ENCODE measurements around the gene MYCBPAP.
"Not testable (repeated sequence)": the region's sequence is repeated elsewhere in the genome, so short reads cannot be mapped to it uniquely, and the experiment has no call there.

The MYCBPAP gene

DNA sequence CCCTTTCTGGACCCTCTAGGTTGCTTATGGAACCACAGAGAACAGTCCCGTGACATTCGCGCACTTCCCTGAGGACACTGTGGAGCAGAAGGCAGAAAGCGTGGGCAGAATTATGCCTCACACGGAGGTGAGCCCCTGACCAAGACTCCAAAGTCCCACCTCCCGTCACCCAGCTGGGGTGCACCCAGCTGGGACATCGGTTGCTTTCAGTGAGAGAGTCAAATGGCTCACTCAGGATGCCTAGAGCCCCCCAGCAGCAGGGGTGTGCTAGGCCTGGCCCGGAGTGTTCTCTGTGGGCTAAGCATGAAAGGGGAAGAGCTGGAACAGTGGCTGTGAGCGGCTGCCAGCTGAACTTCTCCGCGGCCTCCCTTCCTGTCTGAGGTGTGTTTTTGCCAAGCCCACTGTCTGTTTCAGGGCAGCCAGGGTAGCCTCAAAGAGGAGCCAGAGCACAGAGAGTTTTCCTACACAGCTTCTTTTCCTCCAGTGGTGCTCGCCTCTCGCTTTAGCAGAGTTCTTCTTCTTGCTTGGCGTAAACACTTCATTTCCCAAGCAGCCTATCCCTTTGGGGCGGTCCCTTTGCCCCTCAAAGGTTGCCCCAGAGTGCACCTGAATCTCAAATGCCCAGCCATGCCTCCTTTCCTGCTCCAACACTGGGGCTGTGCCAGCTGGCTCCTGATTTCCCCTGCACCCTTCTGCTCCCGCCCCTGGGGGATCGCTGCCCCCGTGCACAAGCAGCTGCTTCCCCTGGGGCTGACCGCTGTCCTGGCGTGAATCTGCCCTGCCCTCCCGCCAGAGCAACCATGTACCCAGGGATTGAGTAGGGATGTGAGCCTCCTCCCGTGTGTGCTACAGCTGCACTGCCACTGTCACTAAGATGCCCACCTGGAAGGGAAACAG lies 37.0 kb upstream of the MYCBPAP start:
- no peak for DNase-seq (ENCODE audit: low spot score)

DNA sequence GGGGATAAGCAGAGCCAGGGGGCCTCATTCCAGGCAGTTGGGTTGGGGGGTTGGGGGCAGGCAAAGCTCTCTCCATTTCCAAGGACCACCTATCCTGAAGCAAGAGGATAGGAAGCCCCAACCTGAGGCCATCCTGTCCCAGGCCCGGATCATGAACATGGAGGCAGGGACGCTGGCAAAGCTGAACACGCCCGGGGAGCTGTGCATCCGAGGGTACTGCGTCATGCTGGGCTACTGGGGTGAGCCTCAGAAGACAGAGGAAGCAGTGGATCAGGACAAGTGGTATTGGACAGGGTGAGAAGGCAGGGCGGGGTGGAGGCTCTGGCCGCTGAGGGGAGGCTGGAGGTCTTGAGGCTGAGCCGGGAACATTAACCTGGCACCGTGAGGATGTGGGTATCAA lies 36.0 kb upstream of the MYCBPAP start:
- DNase-seq (ENCODE audit: low spot score) = no peak

DNA sequence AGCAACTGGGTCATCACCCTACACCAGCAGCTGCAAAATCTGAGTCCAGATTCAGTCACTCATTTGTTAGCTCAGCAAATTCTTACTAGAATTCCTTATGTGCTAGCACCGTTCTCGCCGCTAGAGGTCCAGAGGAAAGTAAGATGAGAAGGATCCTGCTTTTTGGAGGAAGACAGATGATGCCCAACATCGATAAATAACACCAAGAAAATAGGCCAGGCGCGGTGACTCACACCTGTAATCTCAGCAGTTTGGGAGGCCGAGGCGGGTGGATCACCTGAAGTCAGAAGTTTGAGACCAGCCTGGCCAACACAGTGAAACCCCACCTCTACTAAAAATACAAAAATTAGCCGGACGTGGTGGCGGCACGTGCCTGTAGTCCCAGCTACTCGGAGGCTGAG lies 35.5 kb upstream of the MYCBPAP start:
- DNase-seq (ENCODE audit: low spot score) = not testable (repeated sequence)

DNA sequence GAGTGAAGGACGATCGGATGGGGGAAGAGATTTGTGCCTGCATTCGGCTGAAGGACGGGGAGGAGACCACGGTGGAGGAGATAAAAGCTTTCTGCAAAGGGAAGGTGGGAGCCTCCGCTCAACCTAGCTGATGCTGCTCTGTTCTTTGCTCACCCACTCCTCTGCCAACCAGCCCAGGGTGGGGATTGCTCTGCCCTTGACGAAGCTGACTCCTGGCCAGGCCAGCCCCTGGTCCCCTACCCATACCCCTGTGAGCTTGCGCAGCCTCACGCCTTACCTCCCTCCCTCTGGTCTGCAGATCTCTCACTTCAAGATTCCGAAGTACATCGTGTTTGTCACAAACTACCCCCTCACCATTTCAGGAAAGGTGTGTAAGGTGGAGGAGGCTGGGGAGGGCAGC lies 34.3 kb upstream of the MYCBPAP start:
- DNase-seq (ENCODE audit: low spot score) = no peak

DNA sequence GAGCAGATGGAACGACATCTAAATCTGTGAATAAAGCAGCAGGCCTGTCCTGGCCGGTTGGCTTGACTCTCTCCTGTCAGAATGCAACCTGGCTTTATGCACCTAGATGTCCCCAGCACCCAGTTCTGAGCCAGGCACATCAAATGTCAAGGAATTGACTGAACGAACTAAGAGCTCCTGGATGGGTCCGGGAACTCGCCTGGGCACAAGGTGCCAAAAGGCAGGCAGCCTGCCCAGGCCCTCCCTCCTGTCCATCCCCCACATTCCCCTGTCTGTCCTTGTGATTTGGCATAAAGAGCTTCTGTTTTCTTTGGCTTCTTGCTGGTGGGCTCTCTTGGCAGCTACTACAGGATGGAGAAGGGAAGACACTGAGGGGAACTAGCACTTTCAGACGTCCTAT lies 33.7 kb upstream of the MYCBPAP start:
- DNase-seq (ENCODE audit: low spot score) = no peak

DNA sequence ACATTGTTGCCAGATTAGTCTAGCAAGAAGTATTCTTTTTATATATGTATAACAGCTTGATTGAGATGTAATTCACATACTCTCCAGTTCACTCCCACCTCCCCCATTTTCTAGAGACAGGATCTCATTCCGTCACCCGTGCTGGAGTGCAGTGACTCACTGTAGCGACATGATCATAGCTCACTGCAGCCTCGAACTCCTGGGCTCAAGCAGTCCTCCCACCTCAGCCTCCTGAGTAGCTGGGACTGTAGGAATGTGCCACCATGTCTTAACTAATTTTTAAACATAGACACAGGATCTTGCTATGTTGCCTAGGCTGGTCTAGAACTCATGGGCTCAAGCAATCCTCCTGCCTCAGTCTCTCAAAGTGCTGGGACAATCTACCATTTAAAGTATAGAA lies 32.9 kb upstream of the MYCBPAP start:
- no peak for DNase-seq (ENCODE audit: low spot score)

DNA sequence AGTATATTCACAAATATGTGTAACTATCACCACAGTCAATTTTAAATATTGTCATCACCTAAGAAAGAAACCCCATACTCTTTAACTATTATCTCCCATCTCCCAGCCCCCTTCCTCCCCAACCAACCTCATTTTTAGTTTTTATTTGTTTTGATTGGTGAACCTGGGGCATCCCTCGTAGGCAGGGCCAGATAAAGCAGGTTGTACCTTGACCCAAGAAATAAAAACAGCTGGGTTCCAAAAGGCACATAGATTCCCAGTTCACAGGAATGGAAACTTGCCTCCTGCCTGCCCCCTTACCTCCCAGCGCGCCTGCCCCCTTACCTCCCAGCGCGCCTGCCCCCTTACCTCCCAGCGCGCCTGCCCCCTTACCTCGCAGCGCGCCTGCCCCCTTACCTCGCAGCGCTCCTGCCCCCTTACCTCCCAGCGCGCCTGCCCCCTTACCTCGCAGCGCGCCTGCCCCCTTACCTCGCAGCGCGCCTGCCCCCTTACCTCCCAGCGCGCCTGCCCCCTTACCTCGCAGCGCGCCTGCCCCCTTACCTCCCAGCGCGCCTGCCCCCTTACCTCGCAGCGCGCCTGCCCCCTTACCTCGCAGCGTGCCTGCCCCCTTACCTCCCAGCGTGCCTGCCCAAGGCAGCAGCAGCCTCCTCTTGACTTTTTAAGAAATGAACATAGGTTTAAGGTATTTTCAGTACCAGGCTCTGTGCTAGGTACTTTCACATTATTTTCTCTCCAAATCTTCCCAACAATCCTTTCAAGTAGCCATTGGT lies 32.3 kb upstream of the MYCBPAP start:
- not testable (repeated sequence) for DNase-seq (ENCODE audit: low spot score)

DNA sequence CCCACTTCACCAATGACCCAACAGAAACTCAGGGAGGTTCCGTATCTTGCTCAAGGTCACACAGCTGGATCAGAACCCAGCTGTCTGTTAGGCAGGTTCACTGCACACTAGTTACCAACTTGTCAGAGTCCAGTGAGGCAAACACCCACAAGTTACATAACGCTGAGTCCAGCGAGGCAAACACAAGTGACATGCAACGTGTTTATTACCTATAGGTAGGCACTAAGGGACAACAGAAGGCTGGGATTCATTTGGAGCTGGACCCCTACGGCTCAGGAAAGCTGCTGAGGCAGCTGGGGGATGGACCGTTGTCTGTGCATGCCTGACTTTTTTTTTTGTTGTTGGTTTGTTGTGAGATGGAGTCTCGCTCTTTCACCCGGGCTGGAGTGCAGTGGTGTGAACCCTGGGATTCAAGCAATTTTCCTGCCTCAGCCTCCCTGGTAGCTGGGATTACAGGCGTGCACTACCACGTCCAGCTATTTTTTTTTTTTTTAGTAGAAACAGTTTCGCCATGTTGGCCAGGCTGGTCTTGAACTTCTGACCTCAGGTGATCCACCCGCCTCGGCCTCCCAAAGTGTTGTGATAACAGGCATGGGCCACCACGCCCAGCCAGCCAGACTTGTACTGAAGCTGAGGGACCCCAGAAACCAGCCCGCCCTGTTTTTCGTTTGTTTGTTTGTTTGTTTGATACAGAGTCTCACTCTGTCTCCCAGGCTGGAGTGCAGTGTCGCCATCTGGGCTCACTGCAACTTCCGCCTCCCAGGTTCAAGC lies 31.5 kb upstream of the MYCBPAP start:
- no peak for DNase-seq (ENCODE audit: low spot score)

DNA sequence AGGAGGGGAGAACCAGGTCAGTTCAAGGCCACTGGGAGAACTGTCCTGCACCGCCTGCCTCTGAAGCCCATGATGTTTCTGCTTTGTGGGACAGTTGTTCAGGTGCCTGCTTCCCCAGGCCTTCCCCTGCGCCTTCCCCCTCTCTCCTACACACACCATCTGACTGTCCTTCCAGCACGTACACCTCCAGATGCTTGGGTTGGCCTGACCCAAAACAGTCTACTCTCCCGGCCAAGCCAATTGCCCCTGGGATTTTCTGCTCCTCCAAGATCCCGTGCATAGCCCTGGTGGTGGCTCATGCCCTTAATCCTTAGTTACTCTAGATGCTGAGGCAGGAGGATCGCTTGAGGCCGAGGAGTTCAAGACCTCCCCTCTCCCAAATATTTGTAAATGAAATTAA lies 30.3 kb upstream of the MYCBPAP start:
- DNase-seq (ENCODE audit: low spot score) = no peak

DNA sequence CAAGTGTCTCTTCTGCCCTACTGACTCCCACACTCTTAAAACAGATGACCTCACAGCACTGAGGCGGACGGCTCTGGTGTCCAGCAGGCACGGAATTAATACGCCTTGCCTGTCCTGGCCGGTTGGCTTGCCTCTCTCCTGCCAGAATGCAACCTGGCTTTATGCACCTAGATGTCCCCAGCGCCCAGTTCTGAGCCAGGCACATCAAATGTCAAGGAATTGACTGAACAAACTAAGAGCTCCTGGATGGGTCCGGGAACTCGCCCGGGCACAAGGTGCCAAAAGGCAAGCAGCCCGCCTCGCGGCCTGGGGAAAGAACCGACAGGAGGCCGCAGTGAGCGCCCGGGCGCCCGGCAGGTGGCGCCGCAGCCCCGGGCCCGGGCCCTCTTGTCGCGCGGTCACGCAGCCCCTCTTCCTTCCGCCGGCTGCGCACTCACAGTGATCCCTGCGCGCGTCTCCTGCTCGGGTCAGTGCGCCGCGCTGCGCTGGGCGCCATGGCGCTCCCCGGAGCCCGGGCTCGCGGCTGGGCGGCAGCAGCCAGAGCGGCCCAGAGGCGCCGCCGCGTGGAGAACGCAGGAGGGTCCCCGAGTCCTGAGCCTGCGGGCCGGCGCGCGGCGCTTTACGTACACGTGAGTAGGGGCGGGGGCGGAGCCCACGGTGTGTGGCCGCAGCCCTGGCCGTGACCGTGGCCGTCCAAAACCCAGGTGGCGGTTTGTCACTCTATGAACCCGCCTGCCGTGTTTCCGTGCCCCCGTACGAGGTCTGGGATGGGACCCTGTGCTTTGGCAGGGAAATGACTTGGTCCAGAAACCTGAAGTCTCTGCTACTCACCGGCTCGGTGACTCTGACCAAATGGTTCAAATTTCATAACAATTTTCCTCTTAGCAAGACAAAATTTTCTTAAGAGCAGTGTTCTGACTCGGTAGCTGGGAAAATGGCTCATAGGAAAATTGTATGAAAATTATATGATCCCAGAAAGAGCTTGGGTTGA lies 29.6 kb upstream of the MYCBPAP start, which contains the start of gene RSAD1:
Gene RSAD1 (plus strand): TSS at position 470 of the 991 bp plus-strand sequence. CDS start 25 bp downstream, at position 495.
- DNase-seq (ENCODE audit: low spot score) = peak; percentile 86

DNA sequence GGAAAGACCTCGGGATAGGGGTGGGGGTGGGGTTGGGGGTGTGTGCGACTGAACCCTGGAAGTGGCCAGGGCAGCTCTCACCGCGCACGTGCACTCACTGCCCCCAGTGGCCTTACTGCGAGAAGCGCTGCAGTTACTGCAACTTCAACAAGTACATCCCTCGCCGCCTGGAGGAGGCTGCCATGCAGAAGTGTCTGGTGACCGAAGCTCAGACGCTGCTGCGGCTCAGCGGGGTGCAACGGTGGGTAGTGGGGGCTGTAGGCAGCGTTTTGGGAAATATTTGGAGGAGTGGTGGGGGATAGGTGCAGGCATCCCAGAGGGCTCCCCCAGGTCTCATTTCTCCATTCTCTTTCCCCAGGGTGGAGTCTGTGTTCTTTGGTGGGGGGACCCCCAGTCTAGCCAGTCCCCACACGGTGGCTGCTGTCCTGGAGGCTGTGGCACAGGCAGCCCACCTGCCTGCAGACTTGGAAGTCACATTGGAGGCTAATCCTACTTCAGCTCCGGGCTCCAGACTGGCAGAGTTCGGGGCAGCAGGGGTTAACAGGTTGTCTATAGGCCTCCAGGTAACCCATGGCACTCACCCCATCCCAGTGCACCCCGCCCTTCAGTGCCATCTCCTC lies 28.6 kb upstream of the MYCBPAP start:
- DNase-seq (ENCODE audit: low spot score) = peak; percentile 90

DNA sequence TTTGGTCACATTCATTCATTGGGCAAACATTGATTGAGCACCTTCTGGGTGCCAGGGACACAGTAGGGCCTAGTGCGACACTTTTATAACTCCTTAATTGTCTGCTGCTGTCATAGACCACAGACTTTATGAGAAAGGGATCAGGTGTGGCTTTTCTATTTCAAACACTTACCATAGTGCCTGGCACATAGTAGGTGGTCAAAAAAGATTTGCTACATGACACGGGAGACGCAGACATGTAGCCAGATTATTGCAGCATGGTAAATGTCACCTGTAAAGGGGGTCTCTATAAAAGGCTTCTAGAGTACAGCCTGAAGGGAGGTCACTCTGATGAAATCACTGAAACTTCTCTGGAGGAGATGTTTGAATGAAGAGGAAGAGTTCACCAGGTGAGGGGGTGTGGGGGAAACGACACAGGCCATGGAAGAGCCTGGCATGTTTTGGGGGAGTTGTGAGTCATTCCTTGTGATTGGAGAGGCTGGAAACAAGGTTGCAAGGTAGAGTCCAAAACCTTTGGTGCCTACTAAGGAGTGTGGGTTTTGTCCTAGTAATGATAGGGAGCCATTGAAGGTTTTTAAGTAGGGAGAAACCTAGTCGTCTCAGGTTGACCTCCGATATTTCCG lies 28.0 kb upstream of the MYCBPAP start:
- DNase-seq (ENCODE audit: low spot score) = no peak

DNA sequence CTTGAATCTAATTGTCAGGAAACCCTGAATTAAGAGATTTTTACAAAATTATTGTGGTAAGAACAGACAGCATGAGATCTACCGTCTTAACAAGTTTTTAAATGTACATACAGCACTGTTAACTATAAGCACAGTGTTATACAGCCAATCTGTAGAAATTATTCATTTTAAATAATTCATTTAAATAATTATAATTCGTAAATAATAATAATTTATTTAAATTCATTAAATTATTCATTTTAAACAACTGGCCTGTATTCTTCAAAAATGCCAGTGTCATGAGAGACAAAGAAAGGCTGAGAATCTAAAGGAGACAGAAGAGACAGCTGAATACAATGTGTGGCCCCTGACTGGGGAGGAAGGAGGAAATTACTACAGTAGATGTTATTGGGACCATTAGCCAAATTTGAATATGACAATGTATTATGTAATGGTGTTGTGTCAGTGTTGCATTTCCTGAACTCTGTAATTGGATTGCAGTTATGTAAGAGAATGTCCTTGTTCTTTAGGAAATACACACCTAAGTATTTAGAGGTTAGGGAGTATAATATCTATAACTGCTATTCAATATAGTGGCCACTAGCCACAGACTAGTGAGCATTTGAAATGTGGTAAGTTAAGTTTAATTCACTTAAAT lies 27.3 kb upstream of the MYCBPAP start:
- DNase-seq (ENCODE audit: low spot score) = no peak

DNA sequence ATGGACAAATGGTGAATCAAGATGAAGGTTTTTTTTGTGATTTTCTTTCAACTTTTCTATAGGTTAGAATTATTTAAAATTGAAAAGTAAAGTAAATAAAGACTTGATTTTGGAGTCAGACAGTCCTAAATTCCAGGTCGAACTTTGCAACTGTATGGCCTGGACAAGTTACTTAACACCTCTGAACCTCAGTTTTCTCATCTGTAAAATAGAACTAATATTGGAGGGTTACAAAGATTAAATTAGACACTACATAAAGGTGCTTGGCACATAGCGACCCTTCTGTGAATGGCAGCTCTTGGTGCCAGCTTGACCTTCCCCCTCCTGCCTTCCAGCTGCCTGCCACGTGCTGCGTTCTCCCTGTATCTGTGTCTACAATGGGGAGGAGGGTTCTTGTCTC lies 26.6 kb upstream of the MYCBPAP start:
- no peak for DNase-seq (ENCODE audit: low spot score)

DNA sequence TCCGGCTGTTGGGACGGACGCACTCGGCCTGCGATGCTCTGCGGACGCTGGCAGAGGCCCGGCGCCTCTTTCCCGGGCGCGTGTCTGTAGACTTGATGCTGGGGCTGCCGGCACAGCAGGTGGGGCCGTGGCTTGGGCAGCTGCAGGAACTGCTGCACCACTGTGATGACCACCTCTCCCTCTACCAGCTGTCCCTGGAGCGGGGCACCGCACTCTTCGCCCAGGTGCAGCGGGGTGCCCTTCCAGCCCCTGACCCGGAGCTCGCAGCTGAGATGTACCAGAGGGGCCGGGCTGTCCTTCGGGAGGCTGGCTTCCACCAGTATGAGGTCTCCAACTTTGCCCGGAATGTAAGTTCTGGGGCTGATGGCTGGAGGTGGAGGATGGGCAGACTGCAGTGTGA lies 26.1 kb upstream of the MYCBPAP start:
- no peak for DNase-seq (ENCODE audit: low spot score)

DNA sequence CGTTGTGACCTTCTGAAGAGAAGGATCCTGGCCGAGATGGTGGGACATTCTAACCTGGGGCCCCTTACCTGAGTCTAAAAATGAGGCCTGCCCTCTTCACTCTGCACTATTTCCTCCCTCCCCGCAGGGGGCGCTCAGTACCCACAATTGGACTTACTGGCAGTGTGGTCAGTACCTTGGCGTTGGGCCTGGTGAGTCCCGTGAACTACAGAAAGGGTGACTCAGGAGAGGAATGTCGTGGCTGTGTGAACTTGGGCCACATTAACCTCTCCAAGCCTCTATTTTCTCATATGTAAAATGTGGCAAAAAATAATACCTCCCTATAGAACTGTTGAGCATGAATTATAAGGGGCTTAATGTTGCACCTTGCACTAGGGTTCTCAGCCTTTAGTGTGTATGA lies 25.7 kb upstream of the MYCBPAP start:
- DNase-seq (ENCODE audit: low spot score) = peak; percentile 86

DNA sequence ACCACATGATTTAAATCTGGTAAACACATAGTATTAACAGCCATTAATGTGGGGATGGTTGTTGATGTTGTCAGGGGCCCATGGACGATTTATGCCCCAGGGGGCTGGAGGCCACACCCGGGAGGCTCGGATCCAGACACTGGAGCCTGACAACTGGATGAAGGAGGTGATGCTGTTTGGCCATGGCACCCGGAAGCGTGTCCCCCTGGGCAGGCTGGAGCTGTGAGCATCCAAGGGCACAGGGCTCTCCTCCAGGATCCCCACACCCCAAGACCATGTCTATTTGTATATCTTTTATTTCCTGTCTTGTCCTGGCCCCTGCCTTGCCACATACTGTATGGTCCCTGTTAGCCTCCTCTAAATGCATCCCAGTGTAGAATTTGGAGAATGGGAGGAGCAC lies 25.0 kb upstream of the MYCBPAP start:
- DNase-seq (ENCODE audit: low spot score) = no peak

DNA sequence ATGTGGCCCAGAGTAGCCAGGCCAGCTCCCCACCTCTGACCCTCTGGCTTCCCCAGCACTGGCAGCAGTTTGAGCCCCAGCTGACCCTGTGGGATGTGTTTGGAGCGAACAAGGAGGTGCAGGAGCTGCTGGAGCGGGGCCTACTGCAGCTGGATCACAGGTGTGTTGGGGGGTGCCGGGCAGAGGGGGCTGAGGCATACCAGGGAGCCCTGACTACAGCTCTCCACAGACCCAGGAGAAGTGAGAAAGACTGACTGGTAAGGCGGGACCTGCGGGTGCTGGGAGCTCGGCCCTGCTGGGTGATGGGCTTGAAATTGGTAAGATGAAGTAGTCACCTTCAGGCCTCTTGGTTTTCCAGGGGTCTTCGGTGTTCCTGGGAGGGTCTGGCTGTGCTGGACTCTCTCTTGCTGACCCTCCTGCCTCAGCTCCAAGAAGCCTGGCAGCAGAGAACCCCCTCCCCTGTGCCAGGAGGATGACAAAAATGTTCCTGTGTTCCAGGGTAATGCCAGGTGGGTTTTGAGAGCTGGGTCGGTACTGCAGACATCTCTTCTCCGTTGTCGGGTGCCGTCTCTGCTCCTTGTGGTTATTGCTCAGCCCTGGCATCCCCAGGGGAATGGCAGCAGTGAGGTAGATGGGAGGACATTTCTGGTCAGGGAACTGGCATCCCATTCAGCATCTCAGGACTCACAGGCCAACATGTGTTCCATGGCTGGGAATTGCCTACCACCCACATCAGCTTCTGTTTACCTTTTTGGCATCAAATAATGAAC lies 23.7 kb upstream of the MYCBPAP start:
- DNase-seq (ENCODE audit: low spot score) = no peak
